ENCODE data around the gene ASCL1. TPM values are rescaled to one million over a fixed set of nuclear protein-coding genes. Genes with fewer than 3 reads are reported as not detected.

The ASCL1 gene
- total RNA-seq, 2 experiments from 2014 or later: not detected

GRCh38 chr12:102973583-102973982, 16.1 kb downstream of the ASCL1 start:
- Mint-ChIP-seq H3K4me3 (no peak overlapping the region), H3K27me3 (peaks cover 12% of the 10 kb centered on the region), H3K9me3 (no peaks in the 10 kb centered on the region), H3K36me3 (no peaks in the 10 kb centered on the region), H3K4me1 (no peaks in the 10 kb centered on the region), H3K27ac (no peak overlapping the region)
- no peak for ATAC-seq (ENCODE audit: low read depth)
- no peak for DNase-seq
- POLR2A ChIA-PET: no interaction called here

GRCh38 chr12:102976609-102977280, 19.3 kb downstream of the ASCL1 start:
- peaks cover 10% of the 10 kb centered on the region for H3K27me3 Mint-ChIP-seq
- POLR2A ChIA-PET: no interaction called here
- no peaks in the 10 kb centered on the region for H3K36me3 Mint-ChIP-seq
- ATAC-seq (ENCODE audit: low read depth): no peak
- H3K4me1 Mint-ChIP-seq: no peaks in the 10 kb centered on the region
- H3K9me3 Mint-ChIP-seq: no peaks in the 10 kb centered on the region
- no peak overlapping the region for H3K4me3 Mint-ChIP-seq
- H3K27ac Mint-ChIP-seq: no peak overlapping the region
- no peak for DNase-seq

GRCh38 chr12:102977945-102978706, 20.7 kb downstream of the ASCL1 start:
- peaks cover 8% of the 10 kb centered on the region for H3K27me3 Mint-ChIP-seq

GRCh38 chr12:102980350-102980749, 22.9 kb downstream of the ASCL1 start:
- Mint-ChIP-seq H3K27ac (no peak overlapping the region), H3K27me3 (peaks cover 7% of the 10 kb centered on the region), H3K9me3 (no peaks in the 10 kb centered on the region), H3K4me1 (no peaks in the 10 kb centered on the region), H3K4me3 (no peak overlapping the region), H3K36me3 (no peaks in the 10 kb centered on the region)
- POLR2A ChIA-PET: no interaction called here
- DNase-seq (no peak), ATAC-seq (ENCODE audit: low read depth) (no peak)

More at GRCh38 chr12:102977945-102978706, 20.7 kb downstream of the ASCL1 start:
- H3K4me3 Mint-ChIP-seq: no peak overlapping the region
- DNase-seq (no peak), ATAC-seq (ENCODE audit: low read depth) (no peak)
- no peak overlapping the region for H3K27ac Mint-ChIP-seq
- no peaks in the 10 kb centered on the region for H3K36me3 Mint-ChIP-seq
- no peaks in the 10 kb centered on the region for H3K9me3 Mint-ChIP-seq
- H3K4me1 Mint-ChIP-seq: no peaks in the 10 kb centered on the region
- POLR2A ChIA-PET: no interaction called here

- ATAC-seq (ENCODE audit: low read depth): no peak
- peaks cover 3% of the 10 kb centered on the region for H3K27me3 Mint-ChIP-seq
Observed at GRCh38 chr12:102990419-102990818, 32.9 kb downstream of the ASCL1 start.

GRCh38 chr12:102992297-102992696, 34.8 kb downstream of the ASCL1 start:
- no peak for DNase-seq
- H3K27ac Mint-ChIP-seq: no peak overlapping the region
- H3K9me3 Mint-ChIP-seq: peaks cover 3% of the 10 kb centered on the region
- peaks cover 4% of the 10 kb centered on the region for H3K27me3 Mint-ChIP-seq
- H3K4me3 Mint-ChIP-seq: no peak overlapping the region
- POLR2A ChIA-PET: no interaction called here
- no peaks in the 10 kb centered on the region for H3K36me3 Mint-ChIP-seq
- peaks cover 6% of the 10 kb centered on the region for H3K4me1 Mint-ChIP-seq
- ATAC-seq (ENCODE audit: low read depth): no peak

More at GRCh38 chr12:102990419-102990818, 32.9 kb downstream of the ASCL1 start:
- H3K27ac Mint-ChIP-seq: no peak overlapping the region
- no peak overlapping the region for H3K4me3 Mint-ChIP-seq
- H3K36me3 Mint-ChIP-seq: no peaks in the 10 kb centered on the region
- peaks cover 6% of the 10 kb centered on the region for H3K4me1 Mint-ChIP-seq
- POLR2A ChIA-PET: no interaction called here
- no peak for DNase-seq
- peaks cover 2% of the 10 kb centered on the region for H3K9me3 Mint-ChIP-seq

- peaks cover 6% of the 10 kb centered on the region for H3K4me1 Mint-ChIP-seq
- ATAC-seq (ENCODE audit: low read depth) (no peak), DNase-seq (no peak)
- peaks cover 3% of the 10 kb centered on the region for H3K9me3 Mint-ChIP-seq
- POLR2A ChIA-PET: no interaction called here
- no peak overlapping the region for H3K4me3 Mint-ChIP-seq
- H3K27me3 Mint-ChIP-seq: peaks cover 4% of the 10 kb centered on the region
- H3K36me3 Mint-ChIP-seq: no peaks in the 10 kb centered on the region
- H3K27ac Mint-ChIP-seq: no peak overlapping the region
Observed at GRCh38 chr12:102992720-102993119, 35.2 kb downstream of the ASCL1 start.

GRCh38 chr12:102993537-102993936, 36.1 kb downstream of the ASCL1 start:
- ATAC-seq (ENCODE audit: low read depth) (no peak), DNase-seq (no peak)
- H3K9me3 Mint-ChIP-seq: peaks cover 3% of the 10 kb centered on the region
- POLR2A ChIA-PET: no interaction called here
- H3K4me1 Mint-ChIP-seq: peaks cover 6% of the 10 kb centered on the region
- no peaks in the 10 kb centered on the region for H3K36me3 Mint-ChIP-seq
- H3K27me3 Mint-ChIP-seq: peaks cover 4% of the 10 kb centered on the region
- H3K27ac Mint-ChIP-seq: no peak overlapping the region
- H3K4me3 Mint-ChIP-seq: no peak overlapping the region

- Mint-ChIP-seq H3K27ac (no peak overlapping the region), H3K9me3 (peaks cover 3% of the 10 kb centered on the region), H3K4me1 (peaks cover 6% of the 10 kb centered on the region), H3K4me3 (no peak overlapping the region), H3K27me3 (peaks cover 4% of the 10 kb centered on the region), H3K36me3 (no peaks in the 10 kb centered on the region)
- POLR2A ChIA-PET: no interaction called here
- ATAC-seq (ENCODE audit: low read depth) (no peak), DNase-seq (no peak)
Observed at GRCh38 chr12:102995372-102995771, 37.9 kb downstream of the ASCL1 start.

Other genes starting within 250 kb of the ASCL1 start
- gene PAH, start 40.4 kb upstream of the ASCL1 start, total RNA-seq: not detected